MG63 (cell line): ENCODE measurements around the gene FAM136A. TPM values are rescaled to one million over a fixed set of nuclear protein-coding genes. Genes with fewer than 3 reads are reported as not detected.
A peak's percentile ranks its signal among the peaks of the same experiment; 100 is the strongest.
"Not testable (repeated sequence)": the region's sequence is repeated elsewhere in the genome, so short reads cannot be mapped to it uniquely, and the experiment has no call there.

Experiments
- DNase-seq: peaks from one replicate; pipeline ENCODE4 v3.0.0-alpha.2; 2020
- H3K27me3 ChIP-seq: fragments of 250-450 bp; sonication (Bioruptor Pico); 2 replicates; pipeline ENCODE4 v1.5.1; 2020; ENCODE audit warnings: mild to moderate bottlenecking, moderate library complexity
- H3K36me3 ChIP-seq: fragments of 250-450 bp; sonication (Bioruptor Pico); 2 replicates; pipeline ENCODE4 v1.5.1; 2020; ENCODE audit warnings: mild to moderate bottlenecking, moderate library complexity
- H3K4me3 ChIP-seq: fragments of 250-450 bp; sonication (Bioruptor Pico); 2 replicates; pipeline ENCODE4 v1.5.1; 2020; ENCODE audit warnings: mild to moderate bottlenecking, moderate library complexity
- H3K9me3 ChIP-seq: fragments of 250-450 bp; sonication (Bioruptor Pico); 2 replicates; pipeline ENCODE4 v1.5.1; 2020; ENCODE audit warnings: mild to moderate bottlenecking, moderate library complexity
- total RNA-seq: library from RNA; depleted of rRNA; stranded (reverse); fragments of >200 nt; shearing (Covaris generic); gene quantifications from 2 replicates; pipeline ENCODE4 v1.2.3, GENCODE V29; 2014; ENCODE audit warnings: low replicate concordance

FAM136A gene
- total RNA-seq, 1 experiment from 2014 or later = 32.9 TPM

- H3K27me3 ChIP-seq = no peaks in the 10 kb centered on the region
- no peak for DNase-seq
- H3K4me3 ChIP-seq = no peak overlapping the region
- no peaks in the 10 kb centered on the region for H3K9me3 ChIP-seq
- no peaks in the 10 kb centered on the region for H3K36me3 ChIP-seq
These were observed 9.0 kb upstream of the FAM136A start for GRCh38 chr2:70310899-70311298.

- Histone ChIP-seq H3K27me3 (no peaks in the 10 kb centered on the region), H3K9me3 (no peaks in the 10 kb centered on the region), H3K36me3 (peaks cover 8% of the 10 kb centered on the region), H3K4me3 (no peak overlapping the region)
- no peak for DNase-seq
These were observed 3.7 kb upstream of the FAM136A start for GRCh38 chr2:70305531-70305930.

- Histone ChIP-seq H3K36me3 (peaks cover 18% of the 10 kb centered on the region), H3K27me3 (no peaks in the 10 kb centered on the region), H3K9me3 (no peaks in the 10 kb centered on the region), H3K4me3 (no peak overlapping the region)
- no peak for DNase-seq
These were observed 2.6 kb upstream of the FAM136A start for GRCh38 chr2:70304498-70304897.

- no peak for DNase-seq
- no peaks in the 10 kb centered on the region for H3K9me3 ChIP-seq
- H3K36me3 ChIP-seq = peaks cover 30% of the 10 kb centered on the region
- H3K4me3 ChIP-seq = no peak overlapping the region
- H3K27me3 ChIP-seq = no peaks in the 10 kb centered on the region
These were observed 1.3 kb upstream of the FAM136A start for GRCh38 chr2:70303186-70303585.

GRCh38 chr2:70302195-70302546 lies 304 bp upstream of the FAM136A start:
- H3K27me3 ChIP-seq, DNase-seq, H3K9me3 ChIP-seq: not testable (repeated sequence)
- peaks cover 36% of the 10 kb centered on the region for H3K36me3 ChIP-seq
- peak overlapping the region; percentile 92 for H3K4me3 ChIP-seq

- Histone ChIP-seq H3K4me3 (peak overlapping the region; percentile 92), H3K27me3 (no peaks in the 10 kb centered on the region)
These were observed 1.0 kb downstream of the FAM136A start for GRCh38 chr2:70300771-70301343.

GRCh38 chr2:70297828-70298227 lies 4.0 kb downstream of the FAM136A start:
- not testable (repeated sequence) for H3K4me3 ChIP-seq, DNase-seq, H3K9me3 ChIP-seq, H3K27me3 ChIP-seq
- H3K36me3 ChIP-seq = peaks cover 36% of the 10 kb centered on the region

More at GRCh38 chr2:70300771-70301343, 1.0 kb downstream of the FAM136A start:
- H3K36me3 ChIP-seq = peaks cover 36% of the 10 kb centered on the region
- DNase-seq = no peak
- H3K9me3 ChIP-seq = no peaks in the 10 kb centered on the region

- Histone ChIP-seq H3K36me3 (peaks cover 84% of the 10 kb centered on the region), H3K9me3 (no peaks in the 10 kb centered on the region), H3K4me3 (no peak overlapping the region), H3K27me3 (no peaks in the 10 kb centered on the region)
- DNase-seq = no peak
These were observed 18.2 kb downstream of the FAM136A start for GRCh38 chr2:70283500-70284191.

- DNase-seq = no peak
- no peak overlapping the region for H3K4me3 ChIP-seq
- no peaks in the 10 kb centered on the region for H3K27me3 ChIP-seq
- peaks cover 74% of the 10 kb centered on the region for H3K36me3 ChIP-seq
- H3K9me3 ChIP-seq = no peaks in the 10 kb centered on the region
These were observed 19.4 kb downstream of the FAM136A start for GRCh38 chr2:70282439-70282838.

- Histone ChIP-seq H3K9me3 (no peaks in the 10 kb centered on the region), H3K27me3 (no peaks in the 10 kb centered on the region), H3K4me3 (no peak overlapping the region), H3K36me3 (peaks cover 65% of the 10 kb centered on the region)
- no peak for DNase-seq
These were observed 21.5 kb downstream of the FAM136A start for GRCh38 chr2:70280242-70280798.

- DNase-seq = no peak
- Histone ChIP-seq H3K27me3 (no peaks in the 10 kb centered on the region), H3K36me3 (no peaks in the 10 kb centered on the region), H3K4me3 (no peak overlapping the region), H3K9me3 (no peaks in the 10 kb centered on the region)
These were observed 31.5 kb downstream of the FAM136A start for GRCh38 chr2:70270323-70270722.

GRCh38 chr2:70269422-70270302 lies 32.2 kb downstream of the FAM136A start:
- not testable (repeated sequence) for H3K9me3 ChIP-seq, DNase-seq, H3K27me3 ChIP-seq

GRCh38 chr2:70266925-70267324 lies 34.9 kb downstream of the FAM136A start:
- not testable (repeated sequence) for DNase-seq, H3K27me3 ChIP-seq, H3K36me3 ChIP-seq, H3K9me3 ChIP-seq, H3K4me3 ChIP-seq

More at GRCh38 chr2:70269422-70270302, 32.2 kb downstream of the FAM136A start:
- H3K4me3 ChIP-seq, H3K36me3 ChIP-seq: not testable (repeated sequence)

- DNase-seq = no peak
- Histone ChIP-seq H3K36me3 (peaks cover 7% of the 10 kb centered on the region), H3K4me3 (no peak overlapping the region), H3K27me3 (no peaks in the 10 kb centered on the region), H3K9me3 (no peaks in the 10 kb centered on the region)
These were observed 40.4 kb downstream of the FAM136A start for GRCh38 chr2:70261501-70261900.

GRCh38 chr2:70258532-70258875 lies 43.4 kb downstream of the FAM136A start:
- H3K36me3 ChIP-seq = peaks cover 7% of the 10 kb centered on the region
- no peaks in the 10 kb centered on the region for H3K27me3 ChIP-seq
- peak overlapping the region; percentile 75 for H3K4me3 ChIP-seq
- DNase-seq = peak; percentile 52
- no peaks in the 10 kb centered on the region for H3K9me3 ChIP-seq

GRCh38 chr2:70255637-70256314 lies 46.1 kb downstream of the FAM136A start:
- Histone ChIP-seq H3K4me3 (no peak overlapping the region), H3K36me3 (0 out of 2 replicates have a peak, but pooled peaks cover 1% of the 10 kb centered on the region), H3K9me3 (no peaks in the 10 kb centered on the region), H3K27me3 (no peaks in the 10 kb centered on the region)
- no peak for DNase-seq

- H3K4me3 ChIP-seq = no peak overlapping the region
- no peaks in the 10 kb centered on the region for H3K27me3 ChIP-seq
- no peaks in the 10 kb centered on the region for H3K9me3 ChIP-seq
- peaks cover 7% of the 10 kb centered on the region for H3K36me3 ChIP-seq
- no peak for DNase-seq
These were observed 51.4 kb downstream of the FAM136A start for GRCh38 chr2:70250434-70250833.
